Fibroblast of lung (primary cell): ENCODE data around the gene AADAT.

ENCODE experiments used
- CTCF ChIP-seq, 2 donors: IDR thresholded peaks in 1 of 2; conservative IDR thresholded peaks in 1 of 2; 1 replicate in 1 of 2; 2 replicates in 1 of 2; pipeline ENCODE4 v1.5.1; 2011 to 2012; ENCODE audit warnings: low read length in 2 of 2, control low read depth in 1 of 2, inconsistent platforms in 1 of 2, low read depth in 1 of 2, mild to moderate bottlenecking in 1 of 2
- EZH2 ChIP-seq: IDR thresholded peaks from 2 replicates; pipeline ENCODE4 v1.5.1; 2012; ENCODE audit warnings: low read length, control low read depth, mild to moderate bottlenecking; ENCODE audit errors: missing control alignments

- no peak for TF ChIP-seq CTCF (conservative IDR thresholded peaks at IDR 0.05 in 1 of 2, IDR thresholded peaks at IDR 0.05 in 1 of 2; ENCODE audit: low read depth in 1 of 2, low read length in 2 of 2)
- TF ChIP-seq EZH2: no peak
These were observed 12.7 kb upstream of the AADAT start for GRCh38 chr4:170102426-170102825.
